Astrocyte (in vitro differentiated cells and primary cell): ENCODE results near the gene GATM.

ENCODE experiments used
- CTCF ChIP-seq: IDR thresholded peaks from 2 replicates; pipeline ENCODE4 v1.5.1; 2011; ENCODE audit warnings: low read depth, mild to moderate bottlenecking, inconsistent platforms, low read length, moderate library complexity; ENCODE audit not compliant: insufficient read depth
- EZH2 ChIP-seq: IDR thresholded peaks from 2 replicates; pipeline ENCODE4 v1.6.1; 2012; ENCODE audit warnings: mild to moderate bottlenecking, low read length, inconsistent platforms; ENCODE audit not compliant: insufficient read depth

GRCh38 chr15:45332694-45333093 is 45.6 kb downstream of the GATM start:
- TF ChIP-seq CTCF (no peak), EZH2 (no peak)
